Activated CD4-positive, CD25-positive, alpha-beta regulatory T cell (primary cell): ENCODE measurements around the gene G0S2.
"Not testable (repeated sequence)": the region's sequence is repeated elsewhere in the genome, so short reads cannot be mapped to it uniquely, and the experiment has no call there.

Source experiments
- DNase-seq, 4 experiments: peaks; one replicate each; lab custom pipeline; 2025; lab: John Stamatoyannopoulos, UW

G0S2 gene

DNA sequence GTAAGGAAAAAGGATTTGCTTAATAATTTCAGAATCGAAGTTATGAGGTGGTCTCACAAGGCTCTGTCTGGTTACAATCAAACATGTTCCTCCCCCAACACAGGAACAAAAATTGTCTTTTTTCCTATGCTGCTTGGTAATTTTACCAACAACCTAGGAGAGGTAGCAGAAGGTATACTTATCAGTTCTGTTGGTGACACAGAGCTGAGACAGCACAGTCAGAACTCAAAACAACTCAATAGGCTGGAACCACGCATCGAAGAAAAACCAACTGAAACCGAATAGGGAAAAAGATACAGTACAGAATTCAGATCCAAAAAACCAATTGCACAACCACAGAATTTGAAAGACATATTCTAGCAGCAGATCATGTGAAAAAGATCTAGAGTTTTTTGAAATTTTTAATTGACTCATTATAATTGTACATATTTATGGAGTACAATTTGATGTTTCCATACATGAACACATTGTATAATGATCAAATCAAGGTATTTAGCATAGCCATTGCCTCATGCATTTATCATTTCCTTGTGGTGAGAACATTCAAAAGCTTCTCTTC, 3.8 kb downstream of the G0S2 start:
- no peak for DNase-seq

DNA sequence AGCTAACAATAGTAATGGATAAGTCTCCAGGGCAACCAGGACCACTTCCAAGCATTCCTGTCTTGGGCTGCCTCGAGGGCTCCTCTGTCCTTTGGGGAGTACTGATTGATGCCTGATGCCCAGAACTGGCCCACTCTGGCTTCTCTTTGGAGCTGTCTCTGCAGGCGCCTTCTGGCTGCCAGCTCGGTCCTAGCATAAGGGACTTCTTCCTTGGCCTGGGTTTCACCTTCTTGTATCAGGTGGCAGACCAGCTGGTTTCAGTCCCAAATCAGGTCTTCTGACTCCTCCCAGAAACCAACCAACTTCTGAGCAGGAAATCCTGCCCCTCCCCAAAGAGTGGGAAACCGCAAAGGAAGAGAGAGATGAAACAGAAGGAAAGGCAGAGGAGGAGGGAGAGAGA, 10.6 kb downstream of the G0S2 start:
- no peak for DNase-seq

DNA sequence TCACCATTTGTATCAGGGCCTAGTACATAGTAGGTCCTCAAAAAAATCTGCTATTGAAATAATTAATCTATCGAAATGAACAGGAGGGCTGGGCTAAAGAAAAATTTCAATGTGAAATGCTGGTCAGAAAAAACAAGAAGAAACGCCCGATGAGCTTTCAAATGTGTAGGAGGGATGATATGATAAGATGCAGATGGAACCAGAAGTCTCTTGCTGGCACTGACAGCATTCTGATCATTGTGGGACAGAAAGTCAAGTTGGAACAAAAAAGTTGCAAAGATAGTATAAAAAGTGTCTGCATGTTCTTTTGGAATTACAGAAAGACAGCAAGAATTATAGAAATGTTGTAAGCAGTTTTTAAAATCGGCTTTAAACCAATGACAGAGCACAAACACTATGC, 11.1 kb downstream of the G0S2 start:
- no peak for DNase-seq

DNA sequence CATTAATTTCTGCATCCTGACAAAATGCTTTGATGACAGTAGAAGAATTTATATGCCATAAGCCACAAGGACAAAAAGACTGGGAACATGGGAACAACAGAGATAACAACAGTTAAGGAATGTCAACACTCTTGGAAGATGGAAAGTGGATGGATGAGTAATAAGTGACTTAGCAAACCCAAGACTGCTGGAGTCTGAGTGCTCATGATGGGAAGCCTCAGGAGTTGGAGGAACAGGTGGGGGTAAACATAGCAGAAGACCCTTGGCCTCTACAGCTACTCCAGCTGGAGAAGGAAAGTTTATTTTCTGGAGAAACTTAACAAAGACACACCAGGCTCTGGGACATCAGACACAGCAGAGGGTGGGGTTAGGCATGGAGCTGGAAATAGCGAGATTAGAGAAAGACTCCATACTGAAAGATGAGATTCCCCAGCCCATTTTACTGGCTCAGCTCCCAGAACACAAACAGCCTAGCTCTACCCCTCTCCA, 13.6 kb downstream of the G0S2 start:
- DNase-seq, result no peak

DNA sequence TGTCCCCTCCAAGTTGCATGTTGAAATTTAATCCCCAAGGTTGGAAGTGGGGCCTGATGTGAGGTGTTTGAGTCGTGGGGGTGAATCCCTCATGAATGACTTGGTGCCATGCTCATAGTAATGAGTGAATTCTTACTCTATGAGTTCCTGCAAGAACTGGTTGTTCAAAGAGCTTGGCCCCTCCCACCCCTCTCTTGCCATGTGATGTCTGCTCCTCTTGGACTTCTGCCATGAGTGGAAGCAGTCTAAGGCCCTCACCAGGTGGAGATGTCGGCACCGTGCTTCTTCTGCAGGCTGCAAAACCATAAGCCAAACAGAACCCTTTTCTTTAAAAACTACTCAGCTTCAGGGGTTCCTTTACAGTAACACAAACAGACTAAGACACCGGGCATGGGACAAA, 14.3 kb downstream of the G0S2 start:
- DNase-seq, result no peak

DNA sequence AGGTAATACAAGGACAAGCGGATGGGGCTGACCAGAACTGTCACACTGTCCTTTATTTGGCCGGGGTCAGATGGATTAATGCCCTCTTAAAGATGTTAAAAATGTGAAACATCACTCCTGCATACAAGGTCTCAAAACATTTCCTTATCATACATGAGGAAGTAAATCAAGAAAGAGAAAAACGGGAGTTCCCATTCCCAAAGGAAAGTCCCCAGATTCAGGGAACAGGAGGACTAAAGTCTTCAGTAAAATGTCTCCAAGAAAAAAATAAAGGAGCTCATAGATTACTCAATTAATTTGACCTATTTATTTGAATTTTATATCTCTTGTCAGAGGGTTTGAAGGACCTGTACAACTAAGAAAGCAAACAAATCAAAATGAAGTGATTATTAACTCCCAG, 16.0 kb downstream of the G0S2 start:
- DNase-seq, result no peak

DNA sequence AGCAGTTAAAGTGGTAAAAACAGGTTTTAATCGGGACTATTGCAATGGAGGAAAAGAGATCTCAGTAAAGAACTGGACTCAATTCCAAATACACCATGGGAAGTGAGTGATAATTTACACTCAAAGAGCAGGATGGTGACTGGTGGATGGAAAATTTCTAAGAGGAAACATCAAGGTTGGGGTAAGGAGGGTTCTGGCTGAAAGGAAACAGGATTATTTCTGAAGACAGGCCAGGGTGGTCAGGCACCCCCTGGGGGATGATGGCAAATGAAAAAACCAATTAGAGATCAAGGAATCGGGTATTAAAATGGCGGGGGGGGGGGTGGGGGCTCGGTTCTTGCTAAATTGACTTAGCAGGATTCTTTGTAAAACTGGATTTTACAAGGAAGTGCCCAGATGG, 17.1 kb downstream of the G0S2 start:
- DNase-seq, result no peak

DNA sequence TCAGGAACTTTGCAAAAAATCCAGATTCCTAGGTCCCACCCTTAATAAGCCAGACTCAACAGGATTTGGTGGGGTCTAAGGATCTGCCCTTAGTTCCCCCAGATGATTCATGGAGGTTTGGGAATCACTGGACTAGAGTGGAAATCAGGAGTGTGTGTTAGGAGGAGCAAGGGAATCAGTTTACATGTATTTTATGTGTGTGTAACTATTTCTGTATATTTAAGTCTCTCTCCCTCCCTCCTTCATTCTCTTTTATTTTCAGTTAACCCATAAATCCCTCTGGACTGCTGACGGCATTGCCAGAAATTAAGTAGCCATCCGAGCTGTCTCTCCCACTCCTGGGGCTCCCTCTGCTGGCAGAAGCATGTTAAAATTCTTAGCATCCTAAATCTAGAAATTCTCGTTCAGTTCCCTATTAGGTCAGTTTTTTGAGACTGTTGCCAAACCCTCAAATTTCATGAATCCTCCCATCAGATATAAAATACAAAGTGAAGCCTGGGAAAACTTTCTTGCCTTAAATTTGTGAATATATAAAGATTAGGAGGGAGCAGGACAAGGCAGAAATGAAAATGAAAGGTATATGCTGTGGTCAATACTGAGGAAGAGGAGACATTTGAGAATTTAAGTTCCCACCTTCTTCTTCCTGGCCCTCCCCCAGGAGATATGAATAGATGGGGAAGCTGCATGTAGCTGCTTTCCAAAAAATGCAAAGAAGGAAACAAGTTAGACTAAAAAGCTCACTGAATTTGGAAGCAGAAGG, 17.7 kb downstream of the G0S2 start:
- DNase-seq, result peak; percentile 37 to 52 (median 41)

DNA sequence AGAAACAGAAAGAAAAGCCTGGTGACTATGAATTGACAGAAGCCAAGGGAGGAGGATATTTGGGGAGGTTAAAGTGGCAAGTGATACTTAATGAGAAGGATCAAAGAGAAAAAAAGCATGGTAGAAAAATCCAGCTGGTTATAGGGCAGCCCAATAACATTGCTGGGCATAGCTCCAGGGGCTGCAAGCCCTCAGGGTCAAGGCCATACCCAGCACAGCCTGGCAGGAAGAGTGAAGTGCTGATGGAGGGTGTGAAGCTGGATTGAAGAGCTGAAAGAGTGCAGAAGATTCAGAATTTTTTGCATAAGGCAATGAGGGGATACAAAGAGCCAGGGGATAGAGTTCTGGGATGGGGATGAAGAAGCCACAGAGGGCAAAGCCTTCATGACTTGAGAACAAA, 21.5 kb downstream of the G0S2 start:
- no peak for DNase-seq

DNA sequence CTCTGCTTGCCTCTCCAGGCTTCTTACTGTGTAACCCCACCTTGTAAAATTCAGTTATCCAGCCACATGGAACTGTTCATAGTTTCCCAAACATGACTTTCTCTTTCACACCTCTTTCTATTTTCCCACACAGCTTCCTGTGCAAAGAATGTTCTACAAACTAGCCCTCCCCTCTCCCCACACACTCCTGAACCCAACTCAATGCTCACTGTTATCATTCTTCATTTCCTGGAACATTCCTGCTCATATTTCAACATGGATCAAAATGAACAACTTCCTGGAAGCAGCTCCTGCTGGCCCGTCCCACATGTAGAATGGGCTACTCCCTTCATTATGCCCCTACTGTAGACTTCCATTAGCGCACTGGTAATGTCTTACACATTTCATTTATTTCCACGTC, 21.9 kb downstream of the G0S2 start:
- no peak for DNase-seq

DNA sequence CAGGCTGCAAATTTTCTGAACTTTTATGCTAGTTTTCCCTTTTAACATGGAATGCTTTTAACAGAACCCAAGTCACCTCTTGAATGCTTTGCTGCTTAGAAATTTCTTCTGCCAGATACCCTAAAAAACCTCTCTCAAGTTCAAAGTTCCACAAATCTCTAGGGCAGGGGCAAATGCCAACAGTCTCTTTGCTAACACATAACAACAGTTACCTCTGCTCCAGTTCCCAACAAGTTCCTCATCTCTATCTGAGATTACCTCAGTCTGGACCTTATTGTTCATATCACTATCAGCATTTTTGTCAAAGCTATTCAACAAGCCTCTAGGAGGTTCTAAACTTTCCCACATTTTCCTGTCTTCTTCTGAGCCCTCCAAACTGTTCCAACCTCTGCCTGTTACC, 25.5 kb downstream of the G0S2 start:
- DNase-seq, result not testable (repeated sequence)

DNA sequence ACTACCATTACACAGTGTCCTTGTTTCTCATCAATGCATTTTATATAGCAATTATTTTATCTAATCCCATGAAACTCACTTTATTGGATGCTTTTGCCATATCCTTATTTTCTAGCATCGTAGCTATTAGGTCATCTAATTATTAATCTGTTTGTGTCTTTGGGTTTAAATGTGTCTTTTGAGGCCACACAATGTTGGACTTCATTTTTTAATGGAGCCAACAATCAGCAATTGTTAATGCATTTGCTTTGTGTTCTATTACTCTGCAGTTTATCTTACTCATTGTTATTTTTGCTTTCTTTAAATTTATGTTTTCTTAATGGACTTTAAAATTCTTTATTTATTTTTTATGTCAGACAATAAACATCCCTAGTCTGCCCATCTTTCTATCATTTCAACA, 27.6 kb downstream of the G0S2 start:
- DNase-seq, result no peak

DNA sequence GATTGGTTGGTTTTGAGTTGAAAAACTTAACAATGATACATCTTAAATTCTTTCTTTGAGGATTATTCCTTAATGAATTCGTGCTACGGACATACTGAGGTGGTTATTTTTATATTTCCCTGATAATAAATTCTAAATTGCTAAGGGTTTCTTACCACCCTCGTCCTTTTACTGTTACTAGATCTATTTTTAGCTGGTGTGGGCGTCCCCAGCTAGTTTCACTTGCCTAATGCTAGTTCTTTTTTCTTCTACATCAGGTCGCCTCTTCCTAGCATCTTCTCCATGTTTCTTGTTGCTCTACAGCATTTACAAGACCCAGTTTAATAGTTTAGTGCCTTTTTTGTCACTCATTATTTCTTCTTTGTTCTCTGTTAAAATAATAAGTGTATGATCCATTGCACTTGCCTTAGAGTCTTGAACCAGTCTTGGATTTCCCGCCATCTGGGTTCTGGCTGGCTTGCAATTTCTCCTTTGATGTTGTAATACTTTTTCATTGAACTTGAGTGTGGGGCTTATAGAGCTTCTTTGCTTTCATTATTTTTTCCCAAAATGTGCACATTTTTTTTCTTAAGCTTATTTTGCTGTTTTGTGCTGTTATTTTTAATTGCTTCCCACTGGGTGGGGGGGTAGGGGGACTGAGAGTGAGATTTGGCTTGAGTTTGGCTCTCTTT, 28.8 kb downstream of the G0S2 start:
- DNase-seq, result no peak

DNA sequence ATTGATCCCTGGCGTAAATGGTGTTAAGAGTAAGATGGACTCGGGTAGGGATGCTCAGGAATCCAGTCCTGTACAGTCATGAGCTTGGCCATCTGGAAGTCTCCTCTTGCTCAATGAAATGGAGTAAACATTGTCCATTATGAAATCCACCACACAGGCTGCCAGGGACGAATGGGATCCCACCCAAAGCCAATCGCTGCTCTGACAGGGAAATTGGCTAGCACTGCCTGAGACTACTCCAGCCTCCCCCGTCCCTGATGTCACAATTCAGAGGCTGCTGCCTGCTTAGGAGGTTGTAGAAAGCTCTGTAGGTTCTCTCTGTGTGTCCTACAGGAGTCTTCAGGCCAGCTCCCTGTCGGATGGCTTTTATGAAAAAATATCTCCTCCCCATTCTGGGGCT, 29.4 kb downstream of the G0S2 start, which contains the start of gene HSD11B1:
Gene HSD11B1, plus strand, starts transcription at position 263 of the 400 bp plus-strand sequence. Its CDS starts 97 bp downstream, at position 360.
- DNase-seq, result no peak

DNA sequence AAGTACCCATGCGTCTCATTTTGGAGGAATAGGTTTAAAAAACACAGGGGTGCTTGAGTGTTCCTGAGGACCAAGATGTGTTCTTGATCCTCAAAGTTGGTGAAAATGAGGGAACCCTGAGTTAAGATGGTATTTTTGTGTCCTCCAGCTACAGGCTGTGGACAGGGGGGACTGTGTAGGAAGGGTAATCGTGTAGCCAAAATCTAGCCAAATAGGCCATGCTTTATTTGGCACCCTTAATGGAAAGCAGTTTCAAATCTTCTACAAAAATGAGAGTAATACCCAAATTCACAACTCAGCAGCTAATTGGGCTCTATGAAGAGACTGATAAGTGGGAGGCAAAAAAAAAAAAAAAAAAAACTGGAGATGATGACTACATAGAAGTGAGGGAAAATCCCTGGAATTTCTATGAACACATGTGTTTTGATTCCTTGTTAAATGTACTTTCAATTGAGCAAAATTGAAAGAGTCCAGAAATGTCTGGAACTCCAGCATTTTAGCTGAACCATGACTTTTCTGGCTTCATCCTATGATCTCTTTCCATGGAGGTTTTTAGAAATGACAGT, 29.9 kb downstream of the G0S2 start:
- no peak for DNase-seq

DNA sequence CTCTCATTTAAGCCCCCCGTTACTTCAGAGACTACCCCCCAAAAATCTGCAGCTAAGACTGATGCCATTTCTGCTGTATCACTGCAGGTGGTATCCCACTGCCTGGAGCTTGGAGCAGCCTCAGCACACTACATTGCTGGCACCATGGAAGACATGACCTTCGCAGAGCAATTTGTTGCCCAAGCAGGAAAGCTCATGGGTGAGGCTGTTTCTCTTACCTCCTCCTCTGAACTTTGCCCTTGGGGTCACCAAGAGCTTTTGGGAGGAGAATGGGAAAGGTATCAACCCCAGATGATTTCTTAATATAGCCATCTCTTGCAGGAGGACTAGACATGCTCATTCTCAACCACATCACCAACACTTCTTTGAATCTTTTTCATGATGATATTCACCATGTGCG, 31.4 kb downstream of the G0S2 start:
- no peak for DNase-seq

DNA sequence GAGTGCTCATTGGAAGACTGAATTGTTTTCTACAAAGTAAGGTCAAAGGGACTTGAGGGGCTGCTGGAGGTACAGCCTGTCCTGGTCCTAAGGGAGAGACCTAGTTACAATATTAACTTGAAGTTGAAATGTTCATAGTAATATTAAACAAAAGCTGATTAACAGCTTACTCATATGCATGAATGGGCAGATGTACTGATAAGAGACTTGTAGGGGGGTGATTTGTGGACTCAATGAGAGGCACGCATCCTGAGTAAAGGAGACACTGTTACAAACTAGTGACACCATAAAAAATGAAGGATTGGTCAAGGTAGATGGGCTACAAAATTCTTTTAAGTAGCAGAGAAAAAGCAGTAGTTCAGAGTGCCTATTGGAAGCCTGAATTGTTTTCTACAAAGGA, 32.1 kb downstream of the G0S2 start:
- DNase-seq, result no peak

DNA sequence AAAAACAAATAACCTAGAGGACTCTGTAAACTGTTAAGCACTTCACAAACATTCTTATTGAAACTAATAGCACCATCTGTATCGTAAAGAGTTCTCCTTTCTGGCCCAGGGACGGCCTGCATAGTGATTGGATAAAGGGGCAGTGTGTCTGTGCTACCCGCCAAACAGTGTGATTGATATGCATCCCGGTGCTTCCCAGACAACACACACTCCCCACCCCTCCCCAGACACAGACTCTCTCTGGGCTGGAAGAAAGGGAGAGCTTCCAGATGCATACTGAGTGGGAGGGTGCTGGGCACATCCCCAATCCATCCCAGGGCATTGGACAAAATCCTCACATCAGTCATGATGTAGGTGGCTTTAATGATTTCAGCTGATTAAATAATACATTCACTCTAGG, 33.1 kb downstream of the G0S2 start:
- no peak for DNase-seq

DNA sequence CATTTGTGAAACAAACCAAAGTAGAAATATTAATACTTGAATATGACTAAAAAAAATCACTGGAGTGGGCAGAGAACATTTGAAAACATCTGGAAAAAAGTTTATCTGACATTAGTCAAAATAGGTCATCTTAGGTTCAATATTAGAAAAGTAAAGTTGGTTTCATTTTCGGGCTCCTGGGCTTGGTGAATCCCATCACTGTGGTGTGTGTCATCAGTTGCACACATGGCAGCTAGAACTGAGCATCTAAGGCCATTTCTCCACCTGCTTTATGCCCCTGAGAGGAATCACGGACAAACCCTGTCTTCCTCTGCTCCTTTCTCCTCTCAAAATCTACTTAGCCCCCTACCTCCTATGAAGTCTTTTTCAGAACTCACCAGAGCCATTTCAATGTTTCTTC, 34.9 kb downstream of the G0S2 start:
- no peak for DNase-seq

DNA sequence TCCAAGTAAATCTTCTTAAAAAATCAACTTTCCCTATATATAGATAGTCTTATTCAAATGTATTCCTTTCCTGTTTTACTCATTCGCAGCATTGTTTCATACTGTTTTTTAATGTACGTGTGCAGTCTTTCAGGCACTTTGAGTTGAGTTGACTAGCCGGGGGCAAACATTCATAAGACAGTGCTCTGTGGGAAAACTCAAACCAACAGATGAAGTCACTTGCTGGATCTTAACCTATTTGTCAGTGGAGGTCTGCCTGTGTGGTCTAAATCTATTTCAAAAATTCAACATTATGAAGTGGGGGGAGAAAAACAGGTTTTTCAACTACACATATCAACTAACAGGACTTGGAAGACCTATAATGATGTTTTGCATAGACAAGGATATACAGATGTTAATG, 35.6 kb downstream of the G0S2 start:
- DNase-seq, result no peak

DNA sequence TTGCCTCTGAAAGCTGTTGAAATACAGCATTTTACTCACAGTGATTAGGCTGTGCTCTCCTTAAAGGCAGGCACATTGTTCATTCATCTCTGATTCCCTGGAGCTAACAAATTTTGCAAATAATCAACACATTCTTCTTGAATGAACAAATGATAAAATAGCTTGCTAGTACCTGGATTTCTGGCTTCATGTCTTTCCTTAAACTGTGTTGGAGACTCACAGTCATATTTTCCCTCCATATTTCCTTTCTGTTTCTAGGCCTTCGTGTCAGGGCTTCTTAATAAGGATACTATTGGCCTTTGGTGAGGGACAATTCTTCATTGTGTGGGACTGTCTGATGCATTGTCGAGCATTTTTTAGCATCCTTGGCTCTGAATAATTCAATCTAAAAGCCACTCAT, 39.1 kb downstream of the G0S2 start:
- no peak for DNase-seq

DNA sequence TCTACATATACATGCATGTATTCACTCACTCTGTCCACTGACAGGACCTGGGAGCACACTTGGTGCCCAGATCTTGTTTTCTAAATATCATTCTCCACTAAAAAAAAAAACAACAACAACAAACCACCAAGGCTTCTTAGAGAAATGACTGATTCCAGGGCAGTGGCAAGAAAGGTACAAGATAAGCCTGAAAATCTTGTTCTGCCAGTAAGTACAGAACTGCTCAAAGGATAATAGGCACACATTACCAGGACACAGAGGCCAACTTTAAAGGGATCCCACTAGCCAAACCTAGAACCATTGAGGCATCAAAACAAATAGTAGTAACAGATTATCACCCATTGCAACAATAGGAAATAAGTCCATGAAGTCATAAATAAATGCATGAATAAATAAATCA, 40.1 kb downstream of the G0S2 start:
- DNase-seq, result no peak

DNA sequence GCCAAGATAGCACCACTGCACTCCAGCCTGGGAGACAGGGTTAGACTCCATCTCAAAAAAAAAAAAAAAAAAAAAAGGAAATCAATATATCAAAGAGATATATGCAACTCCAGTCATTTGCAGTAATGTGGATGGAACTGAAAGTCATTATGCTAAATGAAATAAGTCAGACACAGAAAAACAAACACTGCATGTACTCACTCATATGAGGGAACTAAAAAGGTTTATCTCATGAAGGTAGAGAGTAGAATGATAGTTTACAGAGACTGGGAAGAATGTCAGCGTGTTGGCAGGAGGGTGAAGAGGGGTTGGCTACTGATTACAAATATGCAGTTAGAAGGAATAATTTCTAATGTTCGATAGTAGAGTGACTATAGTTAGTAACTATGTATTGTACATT, 42.6 kb downstream of the G0S2 start:
- no peak for DNase-seq
